Right cardiac atrium (tissue), 5 donors: ENCODE measurements around the gene CRELD1. TPM values are rescaled to one million over a fixed set of nuclear protein-coding genes. Genes with fewer than 3 reads are reported as not detected.
A peak's percentile ranks its signal among the peaks of the same experiment; 100 is the strongest.

Experiments used
- ATAC-seq, 2 donors: fragments of 200-7000 bp; cut with Tn5 transposase; one replicate each; pipeline versions ENCODE4 v1.8.0 to v1.9.1; 2020; ENCODE audit warnings: moderate library complexity in 2 of 2, mild to moderate bottlenecking in 1 of 2
- DNase-seq, 3 donors: peaks; one replicate each; pipeline ENCODE4 v3.0.0-alpha.2; 2020
- H3K27ac ChIP-seq: one replicate; pipeline ENCODE4 v1.5.1; 2013; ENCODE audit warnings: mild to moderate bottlenecking, low read length, control low read depth, moderate library complexity
- H3K27me3 ChIP-seq: one replicate; pipeline ENCODE4 v1.6.1; 2013; ENCODE audit not compliant: control insufficient read depth, insufficient read depth
- H3K4me1 ChIP-seq: one replicate; pipeline ENCODE4 v1.6.1; 2013; ENCODE audit warnings: low read length; ENCODE audit not compliant: control insufficient read depth, insufficient read depth
- H3K4me3 ChIP-seq: one replicate; pipeline ENCODE4 v1.5.1; 2013; ENCODE audit warnings: low read length, control low read depth
- H3K9me3 ChIP-seq: one replicate; pipeline ENCODE4 v1.6.1; 2013; ENCODE audit warnings: low read length; ENCODE audit not compliant: control insufficient read depth
- WGBS: extraction: QIAGEN DNeasy Blood & Tissue Kit; methylation state at CpG from one replicate; pipeline ENCODE4 v1.1.7; 2013; 5-methylcytosine and 5-hydroxymethylcytosine counted together
- intact Hi-C, 4 donors: fragments of 100-400 bp; cut with DNase I; formaldehyde crosslinking; loops; one replicate each; pipeline versions ENCODE4 v1.11.0 to v1.14.0; 2022 to 2023
- polyA plus RNA-seq: library from polyadenylated mRNA; stranded (reverse); fragments of 200-250 nt; gene quantifications from one replicate; pipeline ENCODE4 v1.2.3, GENCODE V29; 2013
- total RNA-seq, 4 donors: library from RNA; stranded (reverse); fragmentation: NEBNext Ultra II Directional; extraction: Animal tissue kit (Norgen Biotek cat#: 25700); gene quantifications; one replicate each; pipeline ENCODE4 v1.2.1, GENCODE V29; 2021
- donor health status: healthy with polysubstance abuse.
- donor health status: DM: no; HTN: yes; CAD: no.
- donor health status: DM: no; HTN: no; CAD: no.
- donor health status: DM: no; HTN: yes; CAD: no; lungs with severe emphysema.
- donor health status: DM: yes; HTN: yes; CAD: no.

CRELD1 gene
- total and polyA plus RNA-seq, 5 donors = 59.6 to 92.8 (median 71.9) TPM

GRCh38 chr3:9906480-9906879, 27.2 kb upstream of the CRELD1 start:
- no peak for ATAC-seq
- 93% methylated on average over 5 of the region's 5 CpGs for WGBS
- no peaks in the 10 kb centered on the region for H3K27me3 ChIP-seq
- DNase-seq = no peak
- intact Hi-C loops = no loop called here
- H3K4me1 ChIP-seq = no peaks in the 10 kb centered on the region
- H3K9me3 ChIP-seq = no peaks in the 10 kb centered on the region
- H3K4me3 ChIP-seq = no peak overlapping the region
- no peak overlapping the region for H3K27ac ChIP-seq

GRCh38 chr3:9908286-9908685, 25.3 kb upstream of the CRELD1 start:
- DNase-seq (no peak), ATAC-seq (no peak)
- Histone ChIP-seq H3K4me3 (no peak overlapping the region), H3K27me3 (no peaks in the 10 kb centered on the region), H3K27ac (no peak overlapping the region), H3K4me1 (no peaks in the 10 kb centered on the region), H3K9me3 (no peaks in the 10 kb centered on the region)
- 86% methylated on average over 3 of the region's 3 CpGs for WGBS
- intact Hi-C loops = no loop called here

- Histone ChIP-seq H3K27me3 (no peaks in the 10 kb centered on the region), H3K9me3 (no peaks in the 10 kb centered on the region), H3K27ac (no peak overlapping the region), H3K4me1 (no peaks in the 10 kb centered on the region), H3K4me3 (no peak overlapping the region)
- no peak for DNase-seq
- WGBS = 87% methylated on average over 7 of the region's 7 CpGs
- ATAC-seq = no peak
- intact Hi-C loops = loop anchor here in 1 of 4 donors (10.0 kb wide), 1 partner anchor 65 kb away; the partner anchor contains the start of gene RPUSD3
Measured at GRCh38 chr3:9909221-9910013, 24.2 kb upstream of the CRELD1 start.

GRCh38 chr3:9911863-9912262, 21.8 kb upstream of the CRELD1 start:
- H3K27ac ChIP-seq = no peak overlapping the region
- no peak for DNase-seq
- peaks cover 2% of the 10 kb centered on the region for H3K4me1 ChIP-seq
- intact Hi-C loops = loop anchor here in 1 of 4 donors (10.0 kb wide), 1 partner anchor 67 kb away; the partner anchor contains the start of gene RPUSD3
- H3K4me3 ChIP-seq = no peak overlapping the region
- WGBS = 70% methylated on average over 8 of the region's 8 CpGs
- ATAC-seq = no peak
- H3K9me3 ChIP-seq = no peaks in the 10 kb centered on the region
- H3K27me3 ChIP-seq = no peaks in the 10 kb centered on the region

- H3K27ac ChIP-seq = no peak overlapping the region
- peaks cover 2% of the 10 kb centered on the region for H3K4me1 ChIP-seq
- H3K27me3 ChIP-seq = no peaks in the 10 kb centered on the region
- H3K4me3 ChIP-seq = no peak overlapping the region
- H3K9me3 ChIP-seq = no peaks in the 10 kb centered on the region
- 80% methylated on average over 7 of the region's 7 CpGs for WGBS
- ATAC-seq = no peak
- no peak for DNase-seq
- intact Hi-C loops = loop anchor here in 1 of 4 donors (10.0 kb wide), 1 partner anchor 68 kb away; the partner anchor contains the start of gene RPUSD3
Measured at GRCh38 chr3:9912294-9912935, 21.2 kb upstream of the CRELD1 start.

- intact Hi-C loops = loop anchor here in 1 of 4 donors (10.0 kb wide), 1 partner anchor 69 kb away; the partner anchor contains the start of gene RPUSD3
- Histone ChIP-seq H3K27me3 (no peaks in the 10 kb centered on the region), H3K27ac (no peak overlapping the region), H3K9me3 (no peaks in the 10 kb centered on the region), H3K4me3 (no peak overlapping the region), H3K4me1 (peaks cover 6% of the 10 kb centered on the region)
- 76% methylated on average over 5 of the region's 5 CpGs for WGBS
- ATAC-seq (no peak), DNase-seq (no peak)
Measured at GRCh38 chr3:9913601-9914000, 20.0 kb upstream of the CRELD1 start.

- DNase-seq (no peak), ATAC-seq (no peak)
- WGBS = 55% methylated on average over 1 of the region's 1 CpG
- H3K4me3 ChIP-seq = no peak overlapping the region
- intact Hi-C loops = loop anchor here in 1 of 4 donors (10.0 kb wide), 1 partner anchor 69 kb away; the partner anchor contains the start of gene RPUSD3
- H3K27ac ChIP-seq = no peak overlapping the region
- H3K4me1 ChIP-seq = peaks cover 6% of the 10 kb centered on the region
- no peaks in the 10 kb centered on the region for H3K9me3 ChIP-seq
- H3K27me3 ChIP-seq = no peaks in the 10 kb centered on the region
Measured at GRCh38 chr3:9914011-9914410, 19.6 kb upstream of the CRELD1 start.

GRCh38 chr3:9914559-9915253, 18.9 kb upstream of the CRELD1 start:
- no peaks in the 10 kb centered on the region for H3K27me3 ChIP-seq
- H3K27ac ChIP-seq = peak overlapping the region; percentile 13
- ATAC-seq (no peak), DNase-seq (peak in 1 of 3 donors; percentile 51)
- peak overlapping the region; percentile 35 for H3K4me3 ChIP-seq
- 23% methylated on average over 15 of the region's 15 CpGs for WGBS
- peaks cover 6% of the 10 kb centered on the region for H3K4me1 ChIP-seq
- intact Hi-C loops = loop anchor here in 1 of 4 donors (10.0 kb wide), 1 partner anchor 70 kb away; the partner anchor contains the start of gene RPUSD3
- H3K9me3 ChIP-seq = no peaks in the 10 kb centered on the region

GRCh38 chr3:9915254-9916141, 18.1 kb upstream of the CRELD1 start:
- DNase-seq = peak; percentile 79 to 92 (median 91)
- Histone ChIP-seq H3K27me3 (no peaks in the 10 kb centered on the region), H3K4me3 (peak overlapping the region; percentile 35), H3K4me1 (peaks cover 6% of the 10 kb centered on the region), H3K9me3 (no peaks in the 10 kb centered on the region), H3K27ac (peak overlapping the region; percentile 77)
- peak; percentile 67 to 69 for ATAC-seq
- WGBS = under 1% methylated on average over 99 of the region's 99 CpGs
- intact Hi-C loops = loop anchor here in 1 of 4 donors (10.0 kb wide), 1 partner anchor 71 kb away; the partner anchor contains the start of gene RPUSD3

- H3K27me3 ChIP-seq = no peaks in the 10 kb centered on the region
- peaks cover 6% of the 10 kb centered on the region for H3K4me1 ChIP-seq
- WGBS = 41% methylated on average over 7 of the region's 7 CpGs
- DNase-seq (no peak), ATAC-seq (peak in 1 of 2 donors; percentile 0)
- peak overlapping the region; percentile 35 for H3K4me3 ChIP-seq
- H3K9me3 ChIP-seq = no peaks in the 10 kb centered on the region
- intact Hi-C loops = loop anchor here in 1 of 4 donors (10.0 kb wide), 1 partner anchor 72 kb away; the partner anchor contains the start of gene RPUSD3
- peak overlapping the region; percentile 77 for H3K27ac ChIP-seq
Measured at GRCh38 chr3:9916346-9916733, 17.3 kb upstream of the CRELD1 start.
